Activated CD8-positive, alpha-beta memory T cell treated with anti-CD3 and anti-CD28 coated beads for 1 hour (primary cell): ENCODE measurements around the gene BTBD7.
"Not testable (repeated sequence)": the region's sequence is repeated elsewhere in the genome, so short reads cannot be mapped to it uniquely, and the experiment has no call there.

Experiments
- DNase-seq, 2 donors: peaks; one replicate each; pipeline ENCODE4 v3.0.0-alpha.2; 2020; ENCODE audit warnings: low read depth in 1 of 2; ENCODE audit errors: extremely low read depth in 1 of 2

The BTBD7 gene

DNA sequence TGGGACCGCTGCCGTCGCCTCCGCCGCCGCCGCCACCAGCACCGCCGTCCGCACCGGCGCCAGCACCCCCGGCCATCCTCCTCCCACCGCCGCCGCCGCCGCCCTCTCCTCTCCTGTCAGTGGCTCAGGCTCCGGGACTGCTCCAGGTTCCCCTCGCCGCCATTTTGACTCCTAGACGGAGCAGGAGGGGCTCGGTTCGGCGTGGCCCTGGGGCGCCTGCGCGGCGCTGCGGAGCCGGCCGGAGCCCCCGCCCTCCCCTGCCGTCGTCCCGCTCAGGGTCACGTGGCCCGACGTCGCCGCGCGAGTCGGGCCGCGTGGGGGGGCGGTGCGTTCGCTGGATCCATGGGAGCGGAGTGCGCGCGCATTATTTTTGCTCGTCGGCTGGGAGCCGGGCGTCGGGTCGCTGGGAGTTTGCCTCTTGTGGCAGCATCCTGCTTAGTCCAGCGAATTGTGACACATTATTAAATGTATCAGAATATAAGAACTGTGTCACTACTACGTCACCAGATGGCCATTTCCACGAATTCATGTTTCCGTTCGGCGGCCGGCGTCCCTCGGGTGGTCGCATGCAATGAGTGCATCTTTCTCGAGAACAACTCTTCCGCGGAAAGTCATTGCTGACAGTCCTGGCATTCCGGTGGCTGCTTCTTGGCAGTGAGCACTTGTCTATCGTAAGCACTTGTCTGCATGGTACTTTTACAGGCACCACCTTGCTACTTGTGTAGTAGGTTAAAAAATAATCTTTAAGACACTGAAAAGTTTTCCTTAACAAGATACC is at the start of gene BTBD7:
Gene BTBD7 (minus strand): TSS at position 184 of the 778 bp plus-strand sequence. CDS start 36,985 bp downstream, outside the sequence.
- peak; percentile 90 to 92 for DNase-seq

- DNase-seq: no peak
These were observed 48.8 kb upstream of the BTBD7 start for GRCh38 chr14:93381644-93382043.

- no peak for DNase-seq
These were observed 47.0 kb upstream of the BTBD7 start for GRCh38 chr14:93379831-93380230.

- DNase-seq: no peak
These were observed 42.9 kb upstream of the BTBD7 start for GRCh38 chr14:93375673-93376156.

DNA sequence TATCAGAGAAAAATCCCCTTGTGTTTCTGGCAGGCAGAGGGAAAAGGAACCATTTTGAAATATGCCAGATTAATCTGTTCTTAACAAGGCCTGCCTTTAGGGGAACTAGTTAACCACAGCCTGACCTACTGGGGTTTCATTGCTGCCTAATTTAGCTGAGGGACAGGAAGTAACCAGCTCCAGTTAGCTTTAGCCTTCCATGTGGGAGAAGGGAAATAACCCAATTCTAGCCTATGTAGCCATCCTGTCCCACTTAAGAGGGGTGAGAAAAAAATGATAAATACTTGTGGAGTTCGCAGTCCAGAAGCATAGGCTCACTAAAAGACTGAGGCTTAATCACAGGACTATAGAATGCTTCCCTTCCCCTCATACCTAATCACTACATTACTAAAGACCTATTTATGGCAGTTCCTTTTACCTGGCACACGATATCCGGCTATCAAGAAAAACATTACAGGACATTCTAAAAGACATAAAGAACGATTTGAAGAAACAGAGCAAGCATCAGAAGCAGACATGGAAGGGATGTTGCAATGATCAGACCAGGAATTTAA is 37.0 kb upstream of the BTBD7 start:
- no peak for DNase-seq

DNA sequence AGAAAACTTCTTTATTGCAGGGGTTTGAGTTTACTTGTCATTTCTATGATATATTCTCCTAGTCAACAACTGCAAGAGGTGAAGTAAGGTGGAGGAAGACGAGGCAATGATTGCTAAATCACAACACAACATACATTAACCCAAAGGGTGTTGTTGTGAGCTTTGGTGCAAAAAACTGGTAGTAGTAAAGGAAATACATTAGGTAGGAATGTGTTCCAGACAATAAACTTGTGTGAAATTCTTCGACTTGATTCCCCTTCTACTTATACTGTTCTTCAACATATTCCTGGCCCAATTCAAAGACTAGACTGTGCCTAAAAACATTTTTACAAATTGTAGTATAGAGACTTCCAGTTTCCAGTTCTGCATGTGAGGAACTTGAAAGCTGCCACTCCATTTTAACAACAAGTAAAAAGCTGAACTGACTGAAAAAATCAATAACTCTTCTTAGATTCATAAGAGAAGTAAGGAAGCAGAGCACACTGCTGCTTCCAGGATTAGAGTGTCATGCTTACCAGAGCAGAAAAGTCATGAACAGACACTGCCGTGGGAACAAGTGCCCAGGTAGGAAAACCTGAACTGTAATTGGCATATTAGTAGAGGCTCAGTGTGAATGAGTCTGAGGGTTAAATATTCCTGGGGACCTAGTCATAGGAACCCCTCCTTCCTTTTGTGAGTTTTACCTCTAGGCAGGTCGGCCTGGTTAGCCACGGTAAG is 36.3 kb upstream of the BTBD7 start:
- DNase-seq: no peak

DNA sequence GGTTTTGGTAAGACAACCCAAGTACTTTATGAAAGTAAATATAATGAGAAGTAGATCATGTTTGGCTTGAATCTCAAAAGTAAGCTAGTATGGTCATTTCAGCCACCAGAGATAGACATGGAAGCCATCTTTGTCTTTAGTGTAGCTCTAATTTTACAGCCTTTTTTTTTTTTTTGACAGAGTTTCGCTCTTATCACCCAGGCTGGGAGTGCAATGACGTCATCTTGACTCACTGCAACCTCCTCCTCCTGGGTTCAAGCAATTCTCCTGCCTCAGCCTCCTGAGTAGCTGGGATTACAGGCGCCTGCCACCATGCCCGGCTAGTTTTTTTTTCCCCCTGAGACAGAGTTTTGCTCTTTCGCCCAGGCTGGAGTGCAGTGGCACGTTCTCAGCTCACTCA is 22.0 kb upstream of the BTBD7 start:
- not testable (repeated sequence) for DNase-seq

DNA sequence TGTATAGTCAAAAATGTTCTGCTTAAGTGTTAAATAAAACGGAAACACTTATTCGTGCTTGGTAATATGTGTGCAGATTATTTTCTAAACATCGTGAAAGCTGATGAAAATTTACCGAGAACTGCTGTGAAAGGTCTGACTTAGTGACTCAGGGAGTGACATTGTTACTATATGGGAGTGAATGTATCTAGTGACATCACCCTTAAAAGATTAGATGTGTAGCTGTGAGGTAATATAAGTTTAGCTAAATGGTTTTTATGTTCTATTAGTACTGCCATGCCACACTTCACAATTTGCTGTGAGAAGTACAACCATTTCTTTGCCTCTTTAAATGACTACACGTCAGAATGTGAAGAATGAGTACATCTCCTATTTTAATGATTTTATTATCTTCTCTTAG is 15.5 kb upstream of the BTBD7 start:
- no peak for DNase-seq

GRCh38 chr14:93347850-93348249 is 15.0 kb upstream of the BTBD7 start:
- DNase-seq: no peak

GRCh38 chr14:93346926-93347721 is 14.3 kb upstream of the BTBD7 start, which contains the start of gene COX8C:
COX8C (plus strand) TSS chr14:93347182; CDS start chr14:93347269, 87 bp downstream.
- no peak for DNase-seq

DNA sequence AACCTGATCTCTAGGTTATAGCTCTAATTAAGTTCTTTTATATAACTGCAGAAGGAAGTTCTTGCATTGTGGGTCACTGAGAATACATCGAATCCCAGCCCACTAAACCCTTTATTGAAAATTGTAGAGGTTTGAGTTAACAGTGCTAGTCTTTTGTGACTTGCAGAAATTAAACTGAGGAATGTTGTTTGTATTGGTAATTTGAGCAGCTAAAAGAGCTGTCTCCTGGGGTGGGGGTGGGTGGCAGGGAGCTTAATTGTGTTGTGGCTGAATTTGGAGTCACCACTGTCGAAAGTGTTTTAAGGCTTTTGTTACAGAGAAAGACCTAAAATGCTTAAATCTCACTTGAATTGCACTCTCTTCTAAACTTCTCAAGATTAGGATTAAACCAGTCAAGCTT is 11.0 kb upstream of the BTBD7 start:
- no peak for DNase-seq

DNA sequence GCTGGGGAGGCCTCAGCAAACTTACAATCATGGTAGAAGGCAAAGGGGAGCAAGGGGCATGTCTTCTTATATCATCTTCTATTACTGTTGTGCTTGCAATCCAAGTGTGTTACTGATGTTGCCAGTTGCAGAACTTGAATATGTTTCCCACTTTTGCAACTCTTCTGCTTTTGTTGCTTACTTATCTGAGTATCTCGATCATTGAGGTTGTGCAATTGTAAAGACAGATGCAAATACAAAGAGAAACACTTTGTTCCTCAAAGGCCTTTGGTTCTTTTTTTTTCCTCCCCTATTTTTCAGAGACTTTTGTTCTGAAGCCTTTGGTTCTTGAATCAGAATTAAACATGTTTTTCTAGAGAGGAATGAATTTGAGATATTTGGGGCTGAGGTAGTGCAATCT is 10.4 kb upstream of the BTBD7 start:
- DNase-seq: no peak

DNA sequence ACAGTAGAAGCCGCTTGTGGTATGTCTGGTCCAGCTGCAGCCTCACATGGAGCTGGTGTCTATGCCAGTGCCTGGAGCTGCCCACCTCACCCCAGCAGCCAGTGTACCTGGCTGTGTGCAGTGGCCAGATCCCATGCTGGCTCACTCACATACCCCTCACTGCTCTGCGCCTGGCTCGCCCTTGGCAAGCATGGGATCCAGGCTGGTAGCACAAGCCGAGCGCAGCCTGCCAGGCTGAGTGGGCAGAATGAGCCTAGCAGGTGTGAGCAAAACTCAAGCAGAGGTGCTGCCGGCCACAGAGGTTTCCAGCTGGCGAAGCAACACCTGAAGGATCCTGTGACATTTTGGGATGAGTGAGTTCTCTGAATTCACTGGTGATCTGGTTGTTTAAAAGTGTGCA is 5.0 kb upstream of the BTBD7 start:
- no peak for DNase-seq

GRCh38 chr14:93337143-93337753 is 4.4 kb upstream of the BTBD7 start:
- DNase-seq: no peak

- no peak for DNase-seq
These were observed 831 bp upstream of the BTBD7 start for GRCh38 chr14:93333631-93334103.

GRCh38 chr14:93332397-93332852 is 411 bp downstream of the BTBD7 start:
- DNase-seq: peak in 1 of 2 donors; percentile 13

DNA sequence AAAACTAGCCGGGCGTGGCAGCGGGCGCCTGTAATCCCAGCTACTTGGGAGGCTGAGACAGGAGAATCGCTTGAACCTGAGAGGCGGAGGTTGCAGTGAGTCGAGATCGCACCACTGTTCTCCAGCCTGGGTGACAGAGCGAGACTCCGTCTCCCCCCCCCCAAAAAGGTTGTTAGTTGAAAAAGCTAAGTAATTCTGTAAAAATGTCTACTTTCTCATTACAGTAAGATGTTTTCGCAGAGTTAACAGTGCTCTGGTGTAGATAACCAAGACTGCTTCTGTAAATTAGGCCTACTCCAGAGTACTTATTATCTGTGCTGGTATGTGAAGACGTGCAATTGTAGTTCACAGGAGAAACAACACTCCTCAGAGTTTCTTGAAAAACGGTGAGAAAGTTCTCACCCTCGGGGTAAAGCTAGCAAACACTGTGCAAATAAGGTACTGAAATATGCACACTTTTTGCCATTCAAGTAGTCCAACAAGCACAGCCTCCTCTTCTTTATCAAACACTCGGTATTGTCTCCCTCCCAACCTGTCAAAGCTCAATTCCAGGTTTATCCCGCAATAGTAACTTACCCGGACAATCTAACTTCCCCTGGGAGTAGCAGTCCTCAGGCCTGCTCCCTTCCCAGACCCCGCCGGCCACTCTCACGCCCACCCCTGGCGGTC is 974 bp downstream of the BTBD7 start:
- DNase-seq: no peak

- no peak for DNase-seq
These were observed 1.7 kb downstream of the BTBD7 start for GRCh38 chr14:93331002-93331727.

- no peak for DNase-seq
These were observed 2.2 kb downstream of the BTBD7 start for GRCh38 chr14:93330609-93331000.
